NCI-H2107 (cell line): ENCODE results near the gene SERPING1.
"Not testable (repeated sequence)": the region's sequence is repeated elsewhere in the genome, so short reads cannot be mapped to it uniquely, and the experiment has no call there.

Experiments used
- DNase-seq: peaks from one replicate; lab custom pipeline; 2025; lab: John Stamatoyannopoulos, UW

Gene SERPING1

DNA sequence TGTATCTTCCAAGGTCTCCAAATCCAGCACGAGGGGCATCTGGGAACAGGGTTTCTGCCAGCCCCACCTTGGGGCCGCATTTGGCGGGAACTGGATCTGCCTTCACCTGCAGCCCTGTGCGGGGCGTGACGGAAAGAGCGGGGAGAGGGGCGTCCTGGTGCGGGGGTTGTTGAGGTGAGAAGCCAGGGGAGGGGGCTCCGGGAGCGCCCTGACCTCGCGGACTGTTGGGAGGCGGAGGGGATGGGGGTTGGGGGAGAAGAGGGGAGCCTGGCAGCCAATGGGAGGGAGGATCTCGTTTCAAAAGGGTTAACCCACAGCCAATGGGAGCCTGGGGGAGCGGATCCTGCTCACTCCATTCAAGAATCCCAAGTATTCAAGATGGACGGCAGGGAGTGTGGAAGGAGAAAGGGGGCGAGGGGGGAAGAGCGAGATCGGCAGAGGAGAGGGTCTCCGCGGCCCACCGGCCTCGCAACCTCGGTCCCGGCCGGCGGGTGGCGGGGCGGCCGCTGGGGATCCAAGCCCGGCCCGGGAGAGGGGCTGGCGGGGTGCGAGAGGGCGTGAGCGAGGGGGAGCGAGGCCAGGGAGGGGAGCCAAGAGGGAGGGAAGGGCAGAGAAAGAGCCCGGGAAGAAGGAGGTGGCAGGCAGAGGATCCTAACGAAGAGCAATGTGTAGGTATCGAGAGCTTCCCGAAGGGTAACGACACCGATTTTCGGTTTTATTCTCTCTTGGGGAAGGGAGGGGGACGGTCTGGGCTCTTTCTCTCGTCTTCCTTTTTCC lies 40.7 kb downstream of the SERPING1 start:
- DNase-seq = no peak

- DNase-seq = no peak
Observed at GRCh38 chr11:57638811-57639320, 41.4 kb downstream of the SERPING1 start.

DNA sequence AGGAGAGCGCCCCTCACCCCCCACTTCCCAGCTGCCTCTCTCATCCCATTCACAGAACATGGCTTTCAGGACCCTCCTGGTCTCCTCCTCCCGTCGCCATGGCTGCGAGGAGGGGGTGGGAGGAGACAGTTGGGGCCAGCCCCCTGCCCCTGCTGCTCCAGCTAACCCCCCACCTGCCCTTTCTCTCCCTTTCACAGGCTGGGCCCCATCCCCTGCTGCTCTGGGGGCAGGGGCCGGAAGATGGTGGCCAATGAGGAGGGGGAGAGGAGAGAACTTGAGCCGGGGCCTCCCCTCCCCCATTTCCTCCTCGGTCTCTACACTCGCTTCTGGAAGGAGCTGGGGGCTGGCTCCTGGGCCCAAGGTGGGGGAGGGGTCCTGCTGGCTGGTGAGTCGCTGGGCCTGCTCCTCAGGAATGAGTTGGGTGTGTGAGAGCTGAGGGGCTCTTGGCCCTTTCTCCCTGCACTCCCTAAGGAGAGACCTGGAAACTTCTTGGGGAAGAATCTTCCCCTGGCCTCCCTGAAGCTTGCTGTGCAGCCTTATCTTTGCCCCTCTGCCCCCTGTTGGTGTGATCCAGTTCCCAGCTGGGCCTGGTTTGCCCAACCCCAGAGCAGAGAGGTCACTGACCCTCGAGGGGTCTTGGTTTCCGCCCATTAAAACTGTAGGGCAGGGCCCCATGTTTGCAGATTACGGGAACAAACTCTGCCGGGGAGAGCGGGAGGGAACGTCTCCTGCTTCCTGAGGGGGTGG lies 42.0 kb downstream of the SERPING1 start:
- no peak for DNase-seq

- DNase-seq = no peak
Observed at GRCh38 chr11:57640068-57640800, 42.7 kb downstream of the SERPING1 start.

- no peak for DNase-seq
Observed at GRCh38 chr11:57641011-57641807, 43.7 kb downstream of the SERPING1 start.

DNA sequence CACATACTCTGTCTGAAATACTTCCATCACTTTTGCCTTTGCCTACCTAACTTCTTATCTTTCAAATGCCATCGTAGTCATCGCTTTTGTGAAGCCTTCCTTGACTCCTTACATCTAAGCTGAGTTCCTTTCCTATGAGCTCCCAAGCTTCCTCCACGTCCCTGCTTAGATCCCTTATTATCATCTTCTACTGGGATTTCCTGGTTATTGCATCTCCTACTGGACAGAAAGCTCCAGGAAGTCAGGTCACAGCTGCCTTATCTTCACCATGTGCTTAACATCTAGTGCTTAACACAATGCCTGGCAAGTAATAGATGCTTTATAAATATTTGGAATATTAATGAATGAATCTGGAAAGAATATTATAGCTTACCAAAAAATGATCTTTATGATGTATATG lies 46.3 kb downstream of the SERPING1 start:
- DNase-seq = no peak

DNA sequence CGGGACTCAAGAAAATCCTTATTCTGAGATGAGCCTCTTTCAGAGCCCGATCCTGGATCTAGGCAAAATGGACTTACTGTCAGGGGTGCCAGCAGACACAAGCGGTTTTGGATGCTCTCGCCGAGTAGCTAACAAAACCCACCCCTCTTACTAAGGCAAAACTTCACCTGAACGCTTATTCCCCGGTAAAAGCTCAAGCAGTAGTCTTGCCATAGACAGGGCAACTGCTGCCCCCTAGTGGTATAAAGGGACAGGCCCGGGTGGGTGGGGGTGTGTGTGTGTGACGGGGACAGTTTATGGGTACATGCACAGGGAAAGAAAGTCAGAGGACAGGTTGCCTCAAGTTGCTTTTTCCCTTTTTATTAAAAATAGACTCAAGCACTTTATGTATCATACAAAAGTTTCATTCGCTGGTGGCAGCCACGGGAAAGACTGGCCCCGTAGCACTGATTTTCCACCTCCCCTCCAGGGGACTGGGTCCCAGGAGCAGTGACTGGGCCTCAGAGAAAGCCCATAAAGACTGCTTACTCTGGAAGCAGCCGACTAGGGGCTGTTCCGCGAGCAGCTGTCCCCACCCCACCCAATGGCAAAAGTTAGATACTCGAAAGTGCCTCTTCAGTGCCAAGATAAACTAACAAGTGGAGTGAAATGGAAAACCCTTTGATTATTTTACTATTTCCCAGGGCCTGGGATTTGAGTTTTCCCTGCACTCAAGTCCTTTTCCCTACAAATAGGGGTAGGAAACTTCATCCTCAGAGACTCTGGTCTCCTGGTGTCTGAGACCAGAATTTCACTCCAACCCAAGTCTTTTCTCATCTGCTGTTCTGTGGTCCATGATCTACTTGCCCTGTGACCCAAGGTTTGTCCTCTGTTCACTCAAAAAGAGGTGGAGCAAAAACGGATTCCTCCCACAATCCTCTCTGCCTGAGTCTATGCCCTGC lies 47.5 kb downstream of the SERPING1 start:
- no peak for DNase-seq

DNA sequence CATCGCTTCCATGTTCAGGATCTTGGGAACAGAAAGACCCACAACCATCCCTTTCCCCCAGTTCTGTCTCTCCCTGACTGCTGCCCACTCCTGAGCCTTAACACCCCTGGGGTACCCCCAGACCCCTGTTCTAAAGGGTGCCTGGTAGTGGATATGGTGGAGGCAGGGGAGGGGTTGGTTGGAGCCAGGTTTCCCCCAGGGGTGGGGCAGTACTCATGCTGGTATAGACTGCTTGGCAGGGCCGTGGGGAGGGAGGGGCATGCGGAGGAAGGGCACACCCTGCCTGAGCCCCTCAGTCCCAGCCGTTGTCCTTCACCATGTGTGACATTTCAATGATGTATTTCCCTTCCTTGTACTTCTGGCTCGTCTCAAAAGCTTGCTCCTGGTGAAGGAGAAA lies 48.2 kb downstream of the SERPING1 start:
- no peak for DNase-seq

DNA sequence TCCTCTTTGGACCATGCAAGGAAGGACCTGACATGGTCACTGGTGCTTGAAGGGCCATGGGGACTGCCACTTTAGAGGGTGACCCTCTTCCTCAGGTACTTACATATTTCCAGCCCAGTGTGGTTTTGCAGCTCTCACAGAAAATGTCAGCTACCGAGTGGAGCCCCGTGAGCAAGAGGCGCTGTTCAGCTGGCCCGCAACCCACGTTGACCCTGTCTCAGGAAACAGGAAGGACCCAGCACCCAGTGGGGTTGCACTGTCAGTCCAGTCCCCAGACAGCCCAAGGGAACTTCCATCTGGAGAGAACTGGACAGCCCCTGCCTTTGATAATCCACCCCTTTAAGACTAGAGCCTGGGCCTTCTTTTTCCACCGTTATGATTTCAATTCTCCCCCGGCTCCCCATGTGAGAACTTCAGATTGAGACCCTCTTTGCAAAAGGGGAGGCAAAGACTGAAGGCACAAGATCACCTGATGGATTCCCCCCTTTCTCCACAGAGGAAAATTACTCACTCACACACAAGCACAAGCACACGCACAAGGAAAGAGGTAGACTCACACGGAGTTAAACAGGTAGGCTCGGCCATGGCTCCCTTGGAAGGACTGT lies 48.8 kb downstream of the SERPING1 start:
- no peak for DNase-seq

DNA sequence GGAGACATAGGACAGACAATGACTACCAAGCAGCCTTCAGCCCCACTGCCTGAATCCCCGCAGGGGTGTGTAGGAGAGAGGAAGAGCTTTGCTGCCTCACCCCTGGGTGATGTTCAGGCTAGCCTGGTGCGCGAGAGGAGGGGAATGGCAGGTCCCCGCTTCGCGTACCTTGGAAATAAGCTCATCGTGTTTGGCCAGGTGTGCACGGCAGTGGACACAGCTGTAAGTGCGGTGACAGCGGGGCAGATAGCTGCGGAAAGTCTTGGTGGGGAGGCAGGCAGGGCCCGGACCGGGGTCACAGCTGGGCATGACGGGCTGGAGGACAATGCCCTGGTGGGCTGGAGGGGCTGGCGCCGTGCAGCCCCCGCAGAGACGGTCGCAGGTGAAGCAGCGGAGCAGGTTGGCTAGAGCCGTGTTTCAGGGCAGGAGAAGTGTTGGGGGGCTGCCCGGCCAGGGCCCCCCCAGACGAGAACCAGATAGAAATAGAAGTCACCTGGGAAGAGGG lies 49.4 kb downstream of the SERPING1 start:
- DNase-seq = no peak

DNA sequence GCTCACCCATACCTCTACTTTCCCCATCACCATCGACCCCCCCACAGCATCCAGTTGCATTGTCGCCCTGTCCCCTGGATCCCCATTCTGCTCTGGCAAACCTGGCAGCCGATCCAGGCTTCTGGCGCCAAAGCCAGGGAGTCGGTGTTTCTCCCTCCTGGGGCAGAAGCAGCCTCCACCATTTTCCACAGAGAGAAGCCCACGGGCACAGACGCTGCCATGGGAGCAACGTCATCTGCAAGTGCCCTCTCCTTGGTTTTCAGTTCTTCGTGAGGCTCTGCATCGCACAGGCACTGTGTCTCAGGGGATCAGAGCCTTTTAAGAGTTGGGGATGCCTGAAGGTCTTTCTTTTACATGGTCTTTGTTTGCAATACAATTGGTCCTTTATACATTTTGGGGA lies 49.9 kb downstream of the SERPING1 start:
- no peak for DNase-seq

DNA sequence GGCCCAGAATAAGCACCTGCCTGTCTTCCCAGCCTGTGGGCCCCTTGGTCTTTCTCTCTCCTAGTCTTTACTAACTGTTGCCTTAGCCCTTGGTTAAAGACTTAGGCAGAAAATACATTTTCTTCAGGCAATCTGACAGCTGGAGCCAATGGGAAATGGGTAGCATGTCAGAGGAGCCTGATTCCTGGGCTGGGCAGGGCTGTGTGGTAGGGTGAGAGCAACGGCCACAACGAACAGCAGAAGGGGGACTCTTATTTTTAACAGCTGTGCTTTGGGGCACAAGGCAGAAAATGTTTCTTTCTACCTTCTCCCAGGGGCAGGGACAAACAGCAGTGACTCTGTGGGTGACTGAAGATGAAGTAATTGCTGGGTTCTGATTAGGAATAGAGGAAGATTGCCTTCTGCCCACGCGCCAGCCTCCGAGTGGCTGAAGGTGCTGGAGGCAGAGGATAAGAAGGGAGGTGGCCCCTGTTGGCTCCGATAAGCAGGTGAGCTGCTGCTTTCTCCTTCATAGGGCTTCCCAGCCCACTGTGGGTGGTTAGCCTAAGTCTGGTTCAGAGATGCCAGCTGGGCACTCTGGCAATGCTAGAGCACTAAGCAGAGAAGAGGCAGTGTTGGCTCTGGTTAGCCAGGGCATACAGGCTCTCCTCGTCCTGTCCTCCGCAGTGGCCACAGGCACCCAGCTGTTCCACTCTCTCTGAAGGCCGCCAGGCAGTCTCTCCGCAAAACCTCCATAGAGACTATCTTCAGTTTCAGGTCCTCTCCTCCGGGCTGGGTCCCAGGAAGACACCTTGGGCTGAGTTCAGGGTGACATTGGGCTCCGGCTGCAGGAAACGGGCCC lies 50.7 kb downstream of the SERPING1 start:
- DNase-seq = no peak

GRCh38 chr11:57648801-57649735 lies 51.6 kb downstream of the SERPING1 start:
- no peak for DNase-seq

DNA sequence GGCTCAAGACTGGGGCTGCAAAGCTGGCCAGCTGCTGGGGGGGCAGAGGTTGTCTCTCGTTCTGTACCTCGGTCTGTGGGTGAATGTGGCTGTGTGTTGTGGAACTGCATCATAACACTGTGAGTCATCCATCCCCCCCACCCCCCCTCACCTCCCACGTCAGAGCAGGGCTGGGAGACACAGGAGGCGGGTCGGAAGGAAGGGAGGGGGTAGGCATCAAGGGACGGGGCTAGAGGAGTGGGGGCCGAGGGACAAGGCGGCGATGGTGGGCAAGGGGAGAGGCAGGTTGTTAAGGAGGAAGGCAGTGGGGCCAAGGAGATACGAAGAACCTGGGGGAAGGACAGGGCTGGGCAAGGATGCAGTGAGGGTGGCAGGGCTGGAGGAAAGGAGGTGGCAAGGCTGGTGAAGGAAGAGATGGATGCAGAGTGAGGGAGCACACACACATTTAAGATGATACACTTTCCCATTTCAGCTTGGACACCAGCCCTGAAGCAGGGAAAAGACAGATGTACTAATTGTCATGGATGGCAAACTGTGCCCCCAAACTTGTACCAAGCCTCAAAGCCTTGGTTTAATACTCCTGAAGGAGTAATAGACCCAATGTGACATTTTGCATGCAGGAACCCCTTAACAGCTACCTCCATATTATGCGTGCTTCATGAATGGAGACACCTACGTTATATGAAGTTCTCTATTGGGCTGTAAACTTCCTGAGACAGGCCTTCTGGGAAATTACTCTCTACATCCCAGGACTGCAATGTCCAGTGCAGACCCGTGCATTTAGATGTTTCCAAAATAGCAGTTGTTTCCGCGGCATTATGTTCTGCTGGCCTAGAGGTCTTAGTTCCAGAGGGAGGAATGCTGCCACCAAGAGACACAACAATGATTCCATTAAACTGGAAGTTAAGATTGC lies 52.6 kb downstream of the SERPING1 start, which contains the start of gene YPEL4:
Gene YPEL4, minus strand, starts transcription at position 87 of the 913 bp plus-strand sequence. CDS start 2,805 bp downstream, outside the sequence.
- no peak for DNase-seq

GRCh38 chr11:57650739-57651090 lies 53.2 kb downstream of the SERPING1 start:
- DNase-seq = no peak

- DNase-seq = no peak
Observed at GRCh38 chr11:57651408-57651807, 53.9 kb downstream of the SERPING1 start.

GRCh38 chr11:57652230-57652629 lies 54.7 kb downstream of the SERPING1 start:
- DNase-seq = not testable (repeated sequence)
